SK-N-DZ (cell line): ENCODE measurements around the gene ERC1.

Experiments used
- DNase-seq: peaks from one replicate; pipeline ENCODE4 v3.0.0-alpha.2; 2015; ENCODE audit warnings: low spot score

The ERC1 gene

GRCh38 chr12:1505576-1505975, 514.6 kb downstream of the ERC1 start:
- DNase-seq: no peak

DNA sequence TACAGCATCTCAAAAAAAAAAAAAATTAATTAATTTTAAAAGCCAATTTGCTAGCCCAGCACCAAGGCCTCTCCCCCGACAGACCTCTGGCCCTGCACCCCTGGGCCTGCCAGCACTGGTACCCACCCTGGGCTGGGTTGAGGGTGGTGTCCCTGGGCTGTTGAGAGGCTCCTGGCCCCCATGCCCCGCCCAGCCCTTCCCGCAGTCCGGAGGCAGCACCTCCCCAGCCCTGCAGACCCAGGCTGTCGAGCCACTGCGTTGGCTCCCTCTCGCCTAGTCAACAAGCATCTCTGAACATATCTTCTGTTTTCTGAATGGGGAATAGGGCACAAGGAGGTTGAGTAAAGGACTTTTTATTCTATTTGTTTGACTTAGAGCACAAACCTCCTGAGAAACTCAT, 516.3 kb downstream of the ERC1 start:
- no peak for DNase-seq

DNA sequence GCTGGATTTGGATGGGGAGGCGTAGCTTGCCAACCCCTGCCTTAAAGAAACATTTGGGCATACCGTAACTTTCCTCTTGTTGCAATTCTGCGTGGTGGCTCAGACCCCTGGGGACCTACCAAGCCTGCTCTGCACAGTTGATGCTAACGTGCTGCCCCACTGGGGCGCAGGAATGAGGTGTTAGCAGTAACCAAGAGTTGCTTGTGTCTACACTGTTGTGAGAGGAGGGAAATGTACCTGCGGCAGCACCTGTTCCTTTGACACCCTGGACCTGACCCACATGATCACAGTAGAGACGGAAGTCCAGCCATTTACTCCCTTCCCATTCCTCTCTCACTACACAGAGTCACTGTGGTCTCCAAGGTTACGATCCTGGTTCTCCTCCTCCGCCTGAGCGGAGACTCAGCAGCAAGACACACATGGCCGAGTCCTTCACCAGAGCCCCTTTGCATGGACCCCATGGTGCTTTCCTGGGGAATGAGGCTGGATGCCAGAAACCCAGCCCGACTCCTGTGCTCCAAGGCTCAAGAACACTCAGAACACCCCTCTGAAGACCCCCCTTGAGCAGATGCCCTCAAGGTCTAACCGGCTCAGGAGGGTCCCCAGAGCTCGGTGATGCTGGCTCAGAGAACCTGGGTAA, 518.5 kb downstream of the ERC1 start:
- no peak for DNase-seq

GRCh38 chr12:1510056-1510812, 519.2 kb downstream of the ERC1 start:
- no peak for DNase-seq

- DNase-seq: no peak
These were observed 524.0 kb downstream of the ERC1 start for GRCh38 chr12:1515010-1515409.

DNA sequence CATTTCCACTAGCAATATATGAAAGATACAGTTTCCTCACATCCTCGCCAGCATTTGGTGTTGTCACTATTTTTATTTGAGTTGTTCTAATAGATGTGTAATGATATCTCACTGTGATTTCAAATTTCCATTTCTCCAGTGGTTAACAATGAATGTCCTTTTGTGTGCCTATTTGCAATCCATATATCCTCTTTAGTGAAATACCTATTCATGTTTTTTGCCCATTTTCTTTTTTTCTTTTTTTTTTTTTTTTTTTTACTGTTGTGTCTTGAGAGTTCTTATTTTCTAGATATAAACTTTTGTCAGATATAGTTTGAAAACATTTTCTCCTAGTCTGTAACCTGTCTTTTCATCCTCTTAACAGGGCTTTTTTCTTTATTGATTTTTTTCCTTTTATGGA, 524.4 kb downstream of the ERC1 start:
- DNase-seq: no peak

DNA sequence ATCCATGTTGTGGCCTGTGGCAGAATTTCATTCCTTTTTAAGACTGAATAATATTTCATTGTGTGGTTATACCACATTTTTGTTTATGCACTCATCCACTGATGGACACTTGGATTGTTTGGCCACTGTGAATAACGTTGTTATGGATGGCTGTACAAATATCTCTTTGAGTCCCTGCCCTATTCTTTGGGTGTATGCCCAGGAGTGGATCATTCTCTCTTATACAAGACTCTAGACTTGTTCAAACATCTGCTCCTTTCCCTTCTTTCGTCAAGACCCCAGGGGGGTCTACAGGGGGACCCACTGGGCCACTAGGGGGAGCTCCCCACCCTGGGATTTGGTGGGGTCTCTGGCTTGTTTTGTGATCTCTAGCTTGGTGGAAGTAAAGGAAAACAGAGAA, 526.0 kb downstream of the ERC1 start:
- peak; percentile 50 for DNase-seq

DNA sequence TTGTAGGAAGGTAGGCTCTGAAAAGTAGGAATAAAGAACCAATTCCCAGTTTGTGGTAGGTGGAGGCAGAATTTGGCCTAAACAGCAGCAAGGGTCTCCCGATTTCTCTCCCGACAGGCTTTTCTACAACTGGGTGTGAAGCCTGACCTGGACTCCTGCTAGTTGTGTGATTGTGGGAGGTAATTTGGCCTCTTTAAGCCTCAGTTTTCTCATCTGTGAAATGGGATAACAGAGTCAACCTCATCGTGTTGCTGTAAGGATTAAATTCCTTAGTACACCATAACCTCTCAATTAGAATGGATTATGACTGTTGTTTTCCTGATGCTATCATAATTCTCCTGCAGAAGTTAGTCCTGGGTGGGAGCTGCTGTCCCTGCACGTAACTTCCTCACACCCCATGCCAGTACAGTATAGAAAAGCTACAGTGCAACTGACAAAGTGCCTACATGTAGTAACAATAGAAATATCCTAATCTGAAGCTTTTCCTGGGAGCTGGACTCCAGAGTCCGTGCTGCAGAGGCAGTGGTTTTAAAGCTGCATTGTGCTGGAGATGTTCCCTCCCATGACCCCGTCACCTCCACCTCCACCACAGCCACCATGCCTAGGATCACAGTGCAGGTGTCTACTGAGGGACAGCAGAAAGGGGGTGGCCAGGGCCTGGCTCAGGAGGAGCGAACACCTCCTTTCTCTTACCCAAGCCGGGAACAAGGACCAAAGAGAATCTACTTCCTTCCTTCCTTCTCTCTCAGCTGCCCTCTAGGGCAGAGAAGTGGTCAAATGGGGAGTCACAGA, 526.9 kb downstream of the ERC1 start:
- no peak for DNase-seq

DNA sequence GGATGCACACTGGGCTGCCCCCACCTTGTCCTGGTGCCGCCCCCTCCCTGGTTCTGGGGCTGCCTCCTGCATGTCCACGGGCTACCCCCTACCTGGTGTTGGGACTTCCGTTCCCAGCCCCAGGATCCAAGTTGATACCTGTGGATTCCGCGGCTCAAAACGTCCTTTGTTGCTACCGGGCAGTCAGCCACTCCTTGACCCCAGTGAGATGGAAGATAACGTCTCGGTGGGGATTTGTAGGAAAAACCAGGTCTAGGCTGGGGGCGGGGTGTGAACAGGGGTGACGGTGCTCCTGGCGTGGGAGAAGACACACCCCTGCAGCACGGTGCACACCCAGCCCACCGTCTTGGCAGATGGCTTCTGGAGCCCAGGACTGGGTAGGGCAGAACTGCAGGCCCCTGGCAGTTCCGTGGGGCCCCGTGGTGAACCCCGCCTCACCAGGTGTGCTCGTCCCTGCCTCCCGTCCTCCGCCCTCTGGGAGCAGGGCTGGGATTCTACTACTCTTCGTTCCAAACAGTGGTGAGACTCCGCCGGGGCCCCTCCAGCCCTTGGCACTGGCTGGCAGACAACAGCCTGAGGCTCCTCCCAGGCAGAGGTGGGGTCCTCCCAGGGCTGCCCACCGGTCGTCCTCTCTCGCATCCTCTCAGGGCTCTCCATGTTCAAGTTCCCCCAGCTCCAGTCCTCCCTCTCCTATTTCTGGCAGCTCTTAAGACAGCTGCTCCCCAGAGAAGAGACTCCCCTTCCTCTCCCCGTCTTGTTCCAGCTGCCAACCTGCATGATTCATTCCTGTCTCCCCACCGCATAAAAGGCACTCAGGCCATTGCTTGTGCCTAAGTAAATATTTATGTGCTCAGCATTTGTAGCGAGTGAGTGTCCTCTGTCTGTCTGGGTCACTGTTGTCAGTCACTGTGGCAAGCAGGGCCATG, 527.8 kb downstream of the ERC1 start:
- no peak for DNase-seq

DNA sequence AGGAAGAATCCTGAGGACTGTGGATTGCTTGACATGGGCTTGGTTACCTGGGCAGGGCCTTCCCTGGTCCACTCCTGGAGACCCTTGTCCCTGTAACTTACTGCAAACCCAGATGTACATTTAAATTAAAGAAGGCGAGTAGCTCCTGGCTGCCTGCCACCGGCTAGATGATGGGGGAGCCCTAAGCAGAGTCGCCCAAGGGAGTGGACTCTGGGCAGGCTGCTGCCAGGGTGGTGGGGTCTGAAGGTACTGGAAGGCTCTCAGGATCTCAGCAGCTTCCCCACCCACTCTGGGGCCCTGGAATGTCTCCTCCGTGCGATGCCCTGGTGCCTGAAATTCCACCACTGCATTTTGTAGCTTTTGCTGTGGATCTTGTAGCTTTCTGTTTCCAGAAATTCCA, 528.6 kb downstream of the ERC1 start:
- DNase-seq: no peak

DNA sequence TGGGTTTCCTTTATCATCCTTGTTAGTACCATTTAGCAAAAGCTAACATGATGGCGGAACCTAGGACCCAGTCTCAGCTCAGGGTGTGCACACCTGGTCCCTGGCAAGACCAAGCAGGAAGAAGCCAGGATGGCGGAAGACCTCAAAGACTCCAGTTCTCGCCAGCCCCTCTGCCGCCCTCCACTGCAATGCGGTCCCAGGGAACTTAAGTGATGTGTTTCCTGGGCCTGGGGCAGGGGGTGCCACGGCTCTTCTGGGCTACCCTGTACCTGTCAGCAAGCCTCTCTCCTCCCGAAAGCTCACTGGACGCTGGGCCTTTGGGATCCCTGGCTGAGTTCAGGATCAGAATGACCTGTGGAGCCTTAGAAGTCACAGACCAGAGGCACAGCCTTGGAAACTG, 532.0 kb downstream of the ERC1 start:
- no peak for DNase-seq

DNA sequence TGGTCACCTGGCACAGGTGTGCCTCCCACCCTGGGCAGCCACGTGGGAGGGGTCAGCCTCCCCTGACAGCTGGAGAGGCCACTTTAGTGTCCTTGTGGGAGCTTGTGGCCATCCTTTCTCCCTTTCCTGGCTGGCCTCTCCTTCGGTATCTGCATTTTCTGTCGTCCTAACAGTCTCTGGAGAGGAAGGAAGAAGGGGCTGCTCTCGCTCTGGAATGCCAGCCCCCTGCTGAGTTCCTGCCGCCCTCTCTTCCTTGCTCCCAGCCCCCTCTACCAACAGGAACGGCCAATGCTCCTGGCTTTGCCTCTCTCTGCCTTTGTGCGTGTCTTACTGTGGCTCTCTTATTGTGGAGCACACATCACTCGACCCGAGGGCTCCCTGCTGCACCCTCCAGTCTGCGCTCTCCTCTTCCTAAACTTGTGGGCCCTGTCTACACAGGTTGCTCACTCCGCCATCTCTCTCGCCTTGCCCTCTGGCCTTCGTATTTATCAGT, 532.6 kb downstream of the ERC1 start:
- DNase-seq: no peak

GRCh38 chr12:1525858-1526257, 534.8 kb downstream of the ERC1 start:
- DNase-seq: no peak

DNA sequence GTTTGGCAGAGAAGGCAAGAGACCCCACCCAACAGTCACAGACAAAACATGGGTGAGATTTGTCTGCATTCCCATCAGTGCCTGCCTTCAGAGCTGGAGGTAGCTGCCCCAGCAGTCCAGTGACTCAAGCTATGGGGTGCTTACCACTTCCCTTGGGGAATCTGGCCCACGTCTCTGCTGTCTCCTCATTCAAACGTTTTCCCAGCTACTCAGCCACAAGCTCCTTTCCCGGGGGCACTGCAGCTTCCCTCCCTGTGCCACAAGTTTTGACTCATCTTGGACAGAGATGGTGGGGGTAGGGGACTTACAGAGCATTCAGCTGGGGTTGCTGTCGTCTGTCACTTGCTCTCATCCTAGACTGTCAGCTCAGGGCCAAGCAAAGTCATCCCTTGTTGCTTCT, 536.8 kb downstream of the ERC1 start:
- DNase-seq: no peak

- DNase-seq: no peak
These were observed 537.8 kb downstream of the ERC1 start for GRCh38 chr12:1528791-1529190.

- no peak for DNase-seq
These were observed 538.3 kb downstream of the ERC1 start for GRCh38 chr12:1529228-1529861.

GRCh38 chr12:1529862-1530591, 539.0 kb downstream of the ERC1 start:
- no peak for DNase-seq

GRCh38 chr12:1530592-1531152, 539.6 kb downstream of the ERC1 start:
- DNase-seq: no peak

GRCh38 chr12:1531153-1531653, 540.2 kb downstream of the ERC1 start:
- DNase-seq: no peak
